HG02870 (cell line): ENCODE results near the gene ZNF611.
A peak's percentile ranks its signal among the peaks of the same experiment; 100 is the strongest.
"Not testable (repeated sequence)": the region's sequence is repeated elsewhere in the genome, so short reads cannot be mapped to it uniquely, and the experiment has no call there.

Experiments used
- ATAC-seq: cut with Tn5 transposase; IDR thresholded peaks from one replicate; pipeline ENCODE4 v1.9.1; 2021; ENCODE audit warnings: mild to moderate bottlenecking, moderate library complexity; ENCODE audit not compliant: unreplicated experiment

Gene ZNF611

DNA sequence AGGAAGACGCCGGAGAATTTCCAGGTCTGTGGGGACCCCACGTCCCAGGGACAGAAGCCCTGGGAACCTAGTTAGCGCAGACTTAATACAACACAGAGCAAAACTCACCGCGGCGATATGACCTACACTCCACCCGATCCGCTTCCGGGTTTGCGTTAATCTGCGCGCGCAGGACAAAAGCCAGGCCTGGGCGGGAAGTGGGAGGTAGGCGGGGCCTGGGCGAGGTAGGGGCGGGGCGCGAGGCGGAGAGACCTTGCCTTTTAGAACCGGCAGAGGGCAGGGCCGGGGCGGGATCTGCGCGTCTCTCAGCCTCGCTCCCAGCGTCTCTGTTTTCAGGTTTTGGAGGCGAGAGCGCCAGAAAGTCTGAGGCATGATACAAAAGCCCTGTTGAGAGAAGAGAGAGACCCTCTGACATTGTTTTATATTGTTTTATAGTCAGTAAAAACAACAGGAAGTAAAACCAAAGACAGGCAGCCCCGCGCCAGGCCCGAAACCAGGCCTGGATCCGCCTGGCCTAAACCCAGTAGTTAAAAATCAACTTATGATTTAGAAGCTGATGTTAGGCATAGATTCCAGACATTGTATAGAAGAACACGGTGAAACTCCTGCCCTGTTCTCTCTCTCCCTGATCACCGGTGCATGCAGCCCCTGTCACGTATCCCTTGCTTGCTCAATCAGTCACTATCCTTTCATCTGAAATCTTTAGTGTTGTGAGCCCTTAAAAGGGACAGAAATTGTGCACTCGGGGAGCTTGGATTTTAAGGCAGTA lies at the start of gene ZNF611:
Gene ZNF611 (minus strand): TSS at position 152 of the 769 bp plus-strand sequence. CDS start 19,150 bp downstream, outside the sequence.
- ATAC-seq = peak; percentile 96

DNA sequence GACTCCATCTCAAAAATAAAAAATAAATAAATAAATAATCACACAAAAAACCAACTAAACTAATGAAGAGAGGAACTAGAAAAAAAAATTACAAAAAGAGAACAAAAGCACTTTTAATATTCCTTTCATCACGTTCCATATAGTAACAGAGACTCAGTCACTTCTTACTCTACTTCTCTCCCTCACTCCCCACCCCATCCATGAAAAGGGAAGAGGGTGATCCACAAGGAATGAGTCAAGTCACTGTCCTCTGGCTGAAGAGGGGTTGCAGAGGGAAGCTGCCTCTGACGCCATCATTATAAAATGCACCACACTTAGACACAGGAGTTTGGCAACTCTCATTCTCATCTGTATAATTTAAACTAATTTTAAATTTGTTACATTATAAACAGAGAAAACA lies 48.0 kb upstream of the ZNF611 start:
- ATAC-seq = not testable (repeated sequence)

DNA sequence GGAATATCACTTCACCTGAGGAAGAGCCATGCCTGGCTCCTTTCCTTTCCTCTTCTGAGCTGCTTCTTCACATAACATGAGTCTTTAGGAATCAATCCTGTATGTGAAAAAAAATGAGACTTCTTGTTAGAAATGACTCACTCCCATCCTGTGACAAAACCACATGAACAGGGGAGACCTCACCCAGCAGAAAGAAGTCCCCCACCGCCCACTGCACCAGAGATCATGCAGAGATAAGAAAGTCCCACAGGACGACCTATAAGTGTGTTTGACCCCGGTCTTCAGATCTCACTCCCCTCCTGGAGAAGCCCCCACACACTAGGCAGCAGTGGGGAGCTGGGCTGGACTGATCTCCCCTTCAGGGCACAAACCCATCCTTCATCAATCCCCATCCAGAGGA lies 44.0 kb upstream of the ZNF611 start:
- ATAC-seq = no peak

DNA sequence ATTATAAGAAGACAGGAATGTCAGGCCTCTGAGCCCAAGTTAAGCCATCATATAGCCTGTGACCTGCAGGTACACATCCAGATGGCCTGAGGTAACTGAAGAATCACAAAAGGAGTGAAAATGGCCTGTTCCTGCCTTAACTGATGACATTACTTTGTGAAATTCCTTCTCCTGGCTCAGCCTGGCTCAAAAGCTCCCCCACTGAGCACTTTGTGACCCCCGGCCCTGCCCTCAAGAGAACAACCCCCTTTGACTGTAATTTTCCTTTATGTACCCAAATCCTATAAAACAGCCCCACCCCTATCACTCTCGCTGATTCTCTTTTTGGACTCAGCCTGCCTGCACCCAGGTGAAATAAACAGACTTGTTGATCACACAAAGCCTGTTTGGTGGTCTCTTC lies 21.6 kb upstream of the ZNF611 start:
- not testable (repeated sequence) for ATAC-seq

DNA sequence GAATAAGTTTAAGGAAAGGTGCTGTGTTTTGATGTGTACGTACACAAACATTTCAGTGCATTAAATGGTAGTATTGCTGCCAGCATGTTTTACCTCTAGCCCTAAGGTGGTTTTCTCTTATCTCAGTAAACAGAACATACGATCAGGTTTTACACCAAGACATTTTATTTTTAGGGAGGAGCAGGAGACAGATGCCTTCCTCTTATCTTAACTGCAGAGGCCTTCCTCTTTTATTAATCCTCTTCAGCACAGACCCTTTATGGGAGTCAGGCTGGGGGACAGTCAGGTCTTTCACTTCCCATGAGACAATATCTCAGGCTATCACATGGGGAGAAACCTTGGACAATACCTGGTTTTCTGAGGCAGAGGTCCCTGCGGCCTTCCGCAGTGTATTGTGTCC lies 14.9 kb upstream of the ZNF611 start:
- no peak for ATAC-seq

DNA sequence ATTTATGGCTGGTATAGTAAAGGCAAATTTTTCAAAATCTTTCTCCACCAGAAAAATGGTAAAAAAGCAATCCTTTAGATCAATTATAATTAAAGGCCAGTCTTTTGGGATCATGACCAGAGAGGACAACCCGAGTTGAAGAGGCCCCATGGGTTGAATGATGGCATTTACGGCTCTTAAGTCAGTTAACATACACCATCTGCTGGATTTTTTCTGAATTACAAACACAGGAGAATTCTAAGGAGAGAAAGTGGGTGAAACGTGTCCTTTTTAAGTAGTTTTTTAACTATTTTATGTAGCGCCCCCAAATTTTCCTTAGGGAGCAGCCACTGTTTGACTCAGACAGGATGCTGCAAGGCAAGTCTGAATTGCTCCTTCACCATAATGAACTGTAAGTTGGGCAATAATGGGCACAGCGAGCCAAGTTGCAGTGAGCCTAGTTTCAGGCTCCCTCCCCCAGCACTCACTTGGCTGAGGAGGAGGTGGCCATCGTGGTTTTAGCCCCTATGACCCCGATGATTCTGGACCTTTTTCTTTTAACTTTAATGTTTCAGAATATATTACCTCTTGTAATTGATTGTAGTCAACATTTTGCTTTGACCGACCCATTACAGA lies 13.6 kb upstream of the ZNF611 start:
- ATAC-seq = no peak

DNA sequence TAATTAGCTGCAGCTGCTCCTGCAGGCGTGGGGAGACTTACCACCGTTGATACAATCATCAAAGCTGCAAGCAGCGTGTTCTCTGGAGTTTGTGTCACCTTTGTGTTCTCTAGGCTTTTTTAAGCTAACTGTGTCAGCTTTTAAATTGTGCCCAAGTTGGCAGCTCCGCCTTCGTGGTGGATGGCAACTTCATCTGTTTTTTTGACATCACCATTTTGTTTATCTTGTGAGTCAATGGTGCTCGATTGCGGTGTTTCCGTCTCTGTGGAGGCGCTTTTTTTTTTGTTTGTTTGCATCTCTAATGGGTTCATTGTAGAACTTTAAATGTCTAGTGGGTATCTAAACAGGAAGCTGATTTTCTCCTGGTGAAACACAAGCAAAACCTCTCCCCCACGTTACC lies 11.1 kb upstream of the ZNF611 start:
- not testable (repeated sequence) for ATAC-seq

DNA sequence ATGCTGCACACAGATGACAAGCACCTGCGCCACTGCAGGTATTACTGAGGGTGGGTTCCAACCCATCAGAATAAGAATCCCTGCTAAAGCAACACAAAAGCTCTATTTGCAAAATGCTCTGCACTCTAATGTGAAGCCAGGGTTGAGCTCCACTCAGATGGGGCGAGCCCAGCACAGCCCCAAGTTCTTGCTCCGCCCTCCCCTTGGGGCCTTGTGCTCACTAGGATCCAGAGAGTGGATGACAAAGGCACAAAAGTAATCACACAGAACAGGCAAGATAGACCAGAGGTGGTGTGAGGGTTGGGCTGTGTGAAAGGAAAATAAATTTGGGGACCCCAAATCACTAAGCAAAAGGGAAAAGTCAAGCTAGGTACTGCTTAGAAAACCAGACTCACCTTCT lies 8.2 kb upstream of the ZNF611 start:
- ATAC-seq = no peak

DNA sequence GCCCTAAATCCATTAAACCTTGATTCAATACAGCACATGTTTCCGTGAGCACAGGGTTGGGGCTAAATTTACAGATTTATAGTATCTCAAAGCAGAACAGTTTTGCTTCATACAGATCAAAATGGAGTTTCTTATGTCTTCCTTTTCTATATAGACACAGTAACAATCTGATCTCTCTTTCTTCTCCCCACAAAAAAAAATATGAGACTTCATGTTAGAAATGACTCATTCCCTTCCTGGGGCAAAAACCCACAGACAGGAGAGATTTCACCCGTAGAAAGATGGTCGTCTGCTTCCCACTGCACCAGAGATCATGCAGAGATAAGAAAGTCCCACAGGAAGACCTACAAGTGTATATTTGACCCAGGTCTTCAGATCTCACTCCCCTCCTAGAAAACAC lies 7.7 kb upstream of the ZNF611 start:
- no peak for ATAC-seq

DNA sequence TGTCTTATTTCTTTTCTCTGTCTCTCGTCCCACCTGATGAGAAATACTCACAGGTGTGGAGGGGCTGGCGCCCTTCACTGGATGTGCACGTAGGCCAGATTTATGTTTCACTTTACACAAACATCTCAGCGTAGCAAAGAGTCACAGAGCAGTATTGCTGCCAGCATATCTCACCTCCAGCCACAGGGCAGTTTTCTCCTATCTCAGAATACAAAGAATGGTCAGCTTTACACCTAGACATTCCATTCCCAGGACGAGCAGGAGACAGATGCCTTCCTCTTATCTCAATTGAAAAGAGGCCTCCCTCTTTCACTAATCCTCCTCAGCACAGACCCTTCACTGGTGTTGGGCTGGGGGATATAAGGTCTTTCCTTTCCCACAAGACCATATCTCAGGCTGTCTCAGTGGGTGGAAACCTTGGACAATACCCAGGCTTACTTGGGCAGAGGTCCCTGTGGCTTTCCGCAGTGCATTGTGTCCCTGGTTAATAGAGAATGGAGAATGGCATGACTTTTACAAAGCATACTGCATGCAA lies 7.2 kb upstream of the ZNF611 start:
- no peak for ATAC-seq

DNA sequence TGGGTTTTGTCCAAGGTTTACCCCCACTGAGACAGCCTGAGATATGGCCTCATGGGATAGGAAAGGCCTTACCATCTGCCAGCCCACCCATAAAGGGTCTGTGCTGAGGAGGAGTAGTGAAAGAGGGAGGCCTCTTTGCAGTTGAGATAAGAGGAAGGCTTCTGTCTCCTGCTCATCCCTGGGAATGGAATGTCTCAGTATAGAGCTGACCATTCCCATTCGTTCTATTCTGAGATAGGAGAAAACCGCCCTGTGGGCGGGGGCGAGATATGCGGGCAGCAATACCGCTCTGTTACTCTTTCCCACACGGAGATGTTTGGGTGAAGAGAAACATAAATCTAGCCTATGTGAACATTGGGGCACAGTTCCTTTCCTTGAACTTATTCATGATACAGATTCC lies 6.5 kb upstream of the ZNF611 start:
- not testable (repeated sequence) for ATAC-seq

DNA sequence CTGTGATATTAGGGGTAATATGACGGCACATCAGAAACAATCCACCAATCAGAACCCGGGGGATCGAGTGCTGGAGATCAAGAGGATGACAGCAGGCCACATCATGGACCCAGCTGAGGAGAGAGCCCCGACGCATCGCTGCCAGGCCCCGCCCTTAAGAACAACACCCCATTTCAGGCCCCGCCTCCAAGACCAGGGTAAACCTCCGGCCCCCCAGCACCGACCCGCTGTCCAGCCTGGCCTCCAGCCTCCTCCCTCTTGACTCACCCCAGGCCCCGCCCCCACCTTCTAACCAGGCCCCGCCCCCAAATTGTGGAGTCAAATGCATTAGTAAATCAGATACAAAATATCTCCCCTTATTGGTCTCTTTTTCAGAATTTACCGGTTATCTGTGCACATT lies 4.7 kb upstream of the ZNF611 start:
- ATAC-seq = no peak

DNA sequence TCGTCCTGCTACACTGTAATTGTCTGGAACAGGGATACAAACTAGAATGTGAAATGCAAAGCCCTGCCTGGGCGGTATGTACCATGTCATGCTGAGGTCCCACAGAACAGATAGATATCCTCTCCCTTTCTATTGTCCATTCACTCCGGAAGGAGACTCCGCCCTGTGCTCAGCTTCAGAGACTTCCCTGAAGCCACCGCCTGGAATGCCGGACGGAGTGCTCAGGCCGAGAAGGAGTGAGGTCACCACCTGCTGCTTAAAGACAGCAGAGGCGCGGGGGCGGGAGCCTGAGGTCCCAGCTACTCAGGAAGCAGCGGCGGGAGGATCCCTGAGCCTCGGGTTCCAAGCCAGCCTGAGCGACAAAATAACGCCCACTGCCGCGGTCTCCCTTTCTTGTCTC lies 890 bp upstream of the ZNF611 start:
- ATAC-seq = no peak

DNA sequence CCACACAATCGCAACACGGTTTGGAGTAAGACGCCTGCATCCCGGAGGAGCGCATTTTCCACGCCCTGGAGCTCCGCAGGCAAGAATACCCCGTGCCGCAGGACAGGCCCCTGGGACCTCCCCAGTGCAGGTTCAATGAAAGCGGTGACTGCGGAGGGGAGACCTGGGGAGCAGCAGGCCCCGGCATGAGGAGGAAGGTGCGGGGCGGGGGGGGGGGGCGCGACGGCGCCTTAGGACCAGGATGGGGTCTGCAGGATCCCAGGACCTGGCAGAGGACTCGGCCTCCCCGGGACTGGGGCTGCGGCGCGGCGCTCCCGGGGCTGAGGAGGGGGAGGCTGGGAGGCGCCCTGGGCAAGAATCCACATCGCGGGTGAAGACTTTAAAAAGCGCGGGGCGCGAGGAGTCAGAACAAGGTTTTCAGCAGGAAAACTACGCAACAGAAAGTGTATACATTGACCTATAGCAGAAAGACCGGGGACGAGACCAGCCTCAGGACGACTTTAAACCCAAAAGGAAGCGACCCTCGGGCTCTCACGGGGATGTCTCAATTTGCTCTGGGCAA lies 432 bp downstream of the ZNF611 start:
- peak; percentile 24 for ATAC-seq

DNA sequence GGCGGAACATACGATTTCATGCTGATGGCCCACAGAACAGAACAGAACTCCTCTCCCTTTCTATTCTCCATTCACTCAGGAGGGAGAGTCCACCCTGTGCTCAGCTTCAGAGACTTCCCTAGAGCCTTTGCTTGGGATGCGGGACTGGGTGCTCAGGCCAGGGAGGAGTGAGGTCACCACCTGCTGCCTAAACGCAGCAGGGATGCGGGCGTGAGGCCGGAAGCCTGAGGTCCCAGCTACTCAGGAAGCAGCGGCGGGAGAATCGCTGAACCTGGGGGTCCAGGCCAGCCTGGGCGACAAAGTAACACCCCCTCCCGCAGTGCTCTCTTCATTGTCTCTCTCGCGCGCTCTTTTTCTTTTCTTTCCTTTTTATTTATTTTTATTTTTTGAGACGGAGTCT lies 8.8 kb downstream of the ZNF611 start:
- ATAC-seq = not testable (repeated sequence)

DNA sequence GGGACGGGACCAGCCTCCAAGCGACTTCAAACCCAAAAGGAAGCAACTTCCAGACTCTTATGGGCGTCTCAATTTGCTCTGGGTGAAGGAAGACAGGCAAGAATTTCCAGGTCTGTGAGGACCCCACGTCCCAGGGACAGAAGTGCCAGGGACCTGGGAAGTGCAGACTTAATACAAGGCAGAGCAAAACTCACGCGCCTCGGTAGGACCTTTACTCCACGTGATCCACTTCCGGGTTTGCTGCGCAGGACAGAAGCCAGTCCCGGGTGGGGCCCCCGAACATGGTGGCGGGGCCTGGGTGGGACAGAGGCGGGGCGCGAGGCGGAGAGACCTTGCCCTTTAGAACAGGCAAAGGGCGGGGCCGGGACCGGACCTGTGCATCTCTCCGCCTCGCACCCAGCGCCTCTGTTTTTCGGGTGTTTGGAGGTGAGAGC lies 9.3 kb downstream of the ZNF611 start:
- ATAC-seq = no peak

DNA sequence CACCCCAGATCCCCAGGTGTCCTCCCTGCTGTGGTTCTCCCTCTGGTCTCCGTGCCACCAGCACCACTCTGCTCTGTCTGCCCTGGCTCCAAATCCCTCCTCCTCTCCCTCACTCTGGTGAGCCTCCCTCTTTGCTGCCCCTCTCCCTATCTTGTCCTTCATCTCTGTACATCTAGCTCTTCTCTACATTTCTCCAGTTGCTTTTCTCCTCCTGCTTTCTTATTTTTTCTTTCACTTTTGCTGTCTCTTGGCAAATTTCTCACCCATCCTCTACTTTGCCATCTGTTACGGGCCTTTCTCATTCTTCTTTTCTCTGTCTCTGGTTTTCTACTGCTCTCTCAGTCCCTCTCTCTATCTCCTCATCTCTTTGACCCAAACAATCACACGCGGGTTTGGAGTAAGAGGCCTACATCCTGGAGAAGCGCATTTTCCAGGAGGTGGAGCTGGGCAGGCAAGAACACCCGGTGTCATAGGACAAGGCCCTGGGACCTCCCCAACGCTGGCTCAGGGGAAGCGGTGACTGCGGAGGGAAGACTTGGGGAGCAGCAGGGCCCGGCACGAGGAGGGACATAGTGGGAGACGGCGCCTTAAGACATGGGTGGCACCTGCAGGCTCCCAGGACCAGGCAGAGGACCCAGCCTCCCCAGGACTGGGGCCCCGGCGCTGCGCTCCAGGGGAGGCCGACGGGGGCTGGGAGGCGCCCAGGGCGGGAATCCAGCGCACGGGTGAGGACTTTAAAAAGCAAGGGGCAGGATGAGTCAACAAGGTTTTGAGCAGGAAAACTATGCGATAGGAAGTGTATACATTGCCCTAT lies 9.9 kb downstream of the ZNF611 start:
- ATAC-seq = no peak

DNA sequence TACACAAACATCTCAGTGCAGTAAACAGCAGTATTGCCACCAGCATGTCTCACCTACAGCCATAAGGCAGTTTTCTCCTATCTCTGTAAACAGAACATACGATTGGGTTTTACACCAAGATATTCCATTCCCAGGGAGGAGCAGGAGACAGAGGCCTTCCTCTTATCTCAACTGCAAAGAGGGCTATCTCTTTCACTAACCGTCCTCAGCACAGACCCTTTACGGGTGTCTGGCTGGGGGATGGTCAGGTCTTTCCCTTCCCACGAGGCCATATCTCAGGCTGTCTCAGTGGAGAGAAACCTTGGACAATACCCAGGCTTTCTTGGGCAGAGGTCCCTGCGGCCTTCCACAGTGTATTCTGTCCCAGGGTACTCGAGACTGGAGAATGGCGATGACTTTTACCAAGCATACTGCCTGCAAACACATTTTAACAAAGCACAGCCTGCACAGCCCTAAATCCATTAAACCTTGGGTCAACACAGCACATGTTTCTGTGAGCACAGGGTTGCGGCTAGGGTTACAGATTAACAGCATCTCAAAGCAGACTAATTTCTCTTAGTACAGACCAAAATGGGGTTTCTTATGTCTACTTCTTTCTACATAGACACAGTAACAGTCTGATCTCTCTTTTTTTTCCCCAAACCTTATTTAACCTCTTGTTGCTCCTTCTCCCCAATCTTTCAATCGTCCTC lies 10.8 kb downstream of the ZNF611 start:
- not testable (repeated sequence) for ATAC-seq

DNA sequence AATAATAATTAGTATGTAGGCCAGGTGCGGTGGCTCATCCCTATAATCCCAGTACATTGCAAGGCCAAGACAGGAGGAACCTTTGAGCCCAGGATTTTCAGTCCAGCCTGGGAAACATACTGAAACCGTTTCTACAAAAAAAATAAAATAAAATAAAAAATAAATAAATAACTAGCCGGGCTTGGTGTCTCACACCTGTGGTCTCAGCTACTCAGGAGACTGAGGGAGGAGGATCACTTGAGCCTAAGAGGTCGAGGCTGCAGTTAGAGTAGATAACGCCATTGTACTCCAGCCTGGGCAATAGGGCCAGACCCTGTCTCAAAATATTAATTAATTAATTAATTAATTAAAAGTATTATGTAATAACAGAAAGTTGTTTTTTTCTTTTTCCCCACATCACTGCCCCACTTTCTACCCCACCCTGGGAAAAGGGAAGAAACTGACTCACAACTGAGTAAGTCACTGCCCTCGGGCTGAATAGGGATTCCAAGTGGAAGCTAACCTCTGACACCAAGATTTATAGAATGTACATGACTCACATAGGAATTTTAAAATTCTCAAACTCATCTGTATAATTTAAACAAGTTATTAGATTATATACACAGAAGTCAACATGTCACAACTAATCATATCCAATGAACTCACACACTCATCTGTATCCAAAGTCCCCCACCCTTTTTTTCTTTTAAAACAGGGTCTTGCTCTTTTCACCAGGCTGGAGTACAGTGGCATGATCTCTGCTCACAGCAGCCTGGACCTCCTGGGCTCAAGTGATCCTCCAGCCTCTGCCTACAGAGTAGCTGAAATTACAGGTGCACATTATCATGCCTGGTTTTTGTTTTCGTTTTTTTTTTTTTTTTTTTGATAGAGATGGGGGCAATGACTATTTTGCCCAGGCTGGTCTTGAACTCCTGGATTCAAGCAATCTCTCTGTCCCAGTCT lies 12.5 kb downstream of the ZNF611 start:
- ATAC-seq = no peak
